GM23338 (cell line): Measurements from ENCODE around the gene MYOF. TPM values are rescaled to one million over a fixed set of nuclear protein-coding genes. Genes with fewer than 3 reads are reported as not detected.

Experiments used
- ATAC-seq: fragments of 200-7000 bp; cut with Tn5 transposase; 3 replicates; pipeline ENCODE4 v1.9.1; 2020
- DNase-seq: peaks from one replicate; pipeline ENCODE4 v3.0.0-alpha.2; 2015; ENCODE audit warnings: low spot score
- H2AFZ ChIP-seq: fragments of 200-600 bp; sonication (generic); 2 replicates; pipeline ENCODE4 v1.8.0; 2016; ENCODE audit warnings: antibody characterized with exemption, mild to moderate bottlenecking, moderate library complexity
- H3F3A ChIP-seq: fragments of 200-600 bp; sonication (generic); replicated peaks from 2 replicates; pipeline ENCODE4 v1.8.0; 2017; ENCODE audit warnings: antibody characterized with exemption, mixed run types, low read depth
- H3K27ac ChIP-seq: fragments of 200-600 bp; sonication (generic); 2 replicates; pipeline ENCODE4 v1.6.1; 2016; ENCODE audit warnings: low read depth
- H3K27me3 ChIP-seq: fragments of 200-600 bp; sonication (generic); 2 replicates; pipeline ENCODE4 v1.8.0; 2016; ENCODE audit warnings: mild to moderate bottlenecking, mixed run types, moderate library complexity; ENCODE audit not compliant: insufficient read depth
- H3K36me3 ChIP-seq: fragments of 200-600 bp; sonication (generic); 2 replicates; pipeline ENCODE4 v1.8.0; 2016; ENCODE audit warnings: mild to moderate bottlenecking; ENCODE audit not compliant: insufficient read depth
- H3K4me1 ChIP-seq: fragments of 200-600 bp; sonication (generic); 2 replicates; pipeline ENCODE4 v1.8.0; 2016; ENCODE audit warnings: mild to moderate bottlenecking, moderate library complexity; ENCODE audit not compliant: insufficient read depth
- H3K4me2 ChIP-seq: fragments of 200-600 bp; sonication (generic); 2 replicates; pipeline ENCODE4 v1.7.1; 2017; ENCODE audit warnings: mixed run types
- H3K4me3 ChIP-seq: fragments of 200-600 bp; sonication (generic); 2 replicates; pipeline ENCODE4 v1.6.1; 2016; ENCODE audit warnings: mixed run types
- H3K79me2 ChIP-seq: fragments of 200-600 bp; sonication (generic); replicated peaks from 2 replicates; pipeline ENCODE4 v1.8.0; 2017; ENCODE audit warnings: mild to moderate bottlenecking; ENCODE audit not compliant: insufficient read depth
- H3K9me2 ChIP-seq: fragments of 200-600 bp; sonication (generic); 2 replicates; pipeline ENCODE4 v1.8.0; 2017; ENCODE audit not compliant: insufficient read depth
- H4K20me1 ChIP-seq: fragments of 200-600 bp; sonication (generic); replicated peaks from 2 replicates; pipeline ENCODE4 v1.8.0; 2017; ENCODE audit warnings: mild to moderate bottlenecking; ENCODE audit not compliant: insufficient read depth
- H3K27ac Mint-ChIP-seq: 2 replicates; pipeline ENCODE4 v1.8.0; 2020; ENCODE audit warnings: inconsistent platforms, mild to moderate bottlenecking, moderate library complexity, mixed read lengths
- H3K27me3 Mint-ChIP-seq: 3 replicates; pipeline ENCODE4 v1.8.0; 2022; ENCODE audit warnings: low read depth, mild to moderate bottlenecking, moderate library complexity, mixed read lengths, inconsistent platforms; ENCODE audit not compliant: insufficient read depth, poor library complexity
- H3K36me3 Mint-ChIP-seq: 3 replicates; pipeline ENCODE4 v1.8.0; 2021; ENCODE audit warnings: low read depth, mild to moderate bottlenecking, inconsistent platforms, moderate library complexity, mixed read lengths
- H3K4me1 Mint-ChIP-seq: 3 replicates; pipeline ENCODE4 v1.8.0; 2020; ENCODE audit warnings: mild to moderate bottlenecking, inconsistent platforms, mixed read lengths
- H3K4me3 Mint-ChIP-seq: 3 replicates; pipeline ENCODE4 v1.8.0; 2021; ENCODE audit warnings: moderate library complexity, mild to moderate bottlenecking, inconsistent platforms, mixed read lengths
- H3K9me3 Mint-ChIP-seq: 3 replicates; pipeline ENCODE4 v1.8.0; 2020; ENCODE audit warnings: moderate library complexity, mild to moderate bottlenecking, inconsistent platforms, mixed read lengths
- CREB1 ChIP-seq: fragments of 250-450 bp; sonication (Bioruptor Pico); IDR thresholded peaks from 2 replicates; pipeline ENCODE4 v1.5.0; 2020; ENCODE audit warnings: low read depth, mild to moderate bottlenecking, moderate library complexity
- CTCF ChIP-seq, 2 experiments: fragments of 200-600 bp in 1 of 2; sonication (generic) in 1 of 2; conservative IDR thresholded peaks; 2 replicates each; pipeline versions ENCODE4 v1.5.1 to v1.6.1; 2016 to 2017; ENCODE audit warnings: antibody characterized with exemption in 2 of 2, low read depth in 2 of 2, mild to moderate bottlenecking in 2 of 2, moderate library complexity in 1 of 2
- ETS1 ChIP-seq: IDR thresholded peaks from 2 replicates; pipeline ENCODE4 v1.6.1; 2016; ENCODE audit warnings: antibody characterized with exemption
- EZH2 ChIP-seq: fragments of 200-600 bp; sonication (generic); IDR thresholded peaks from one replicate; pipeline ENCODE4 v1.8.0; 2017; ENCODE audit warnings: antibody characterized with exemption, mild to moderate bottlenecking, low read depth; ENCODE audit not compliant: unreplicated experiment
- EZH2phosphoT487 ChIP-seq: fragments of 200-600 bp; sonication (generic); IDR thresholded peaks from one replicate; pipeline ENCODE4 v1.8.1; 2018; ENCODE audit warnings: antibody characterized with exemption; ENCODE audit not compliant: unreplicated experiment
- JUNB ChIP-seq: IDR thresholded peaks from one replicate; pipeline ENCODE4 v1.6.1; 2016; ENCODE audit warnings: antibody characterized with exemption; ENCODE audit not compliant: unreplicated experiment
- NANOG ChIP-seq: IDR thresholded peaks from 2 replicates; pipeline ENCODE4 v1.6.1; 2016; ENCODE audit warnings: antibody characterized with exemption, borderline replicate concordance
- POLR2AphosphoS5 ChIP-seq: IDR thresholded peaks from 2 replicates; pipeline ENCODE4 v1.6.1; 2016; ENCODE audit warnings: antibody characterized with exemption, low read depth
- REST ChIP-seq: IDR thresholded peaks from one replicate; pipeline ENCODE4 v1.6.1; 2018; ENCODE audit warnings: antibody characterized with exemption; ENCODE audit not compliant: unreplicated experiment
- STAT1 ChIP-seq: IDR thresholded peaks from one replicate; pipeline ENCODE4 v1.6.1; 2016; ENCODE audit warnings: antibody characterized with exemption; ENCODE audit not compliant: unreplicated experiment
- ZNF114 ChIP-seq: fragments of 250-450 bp; sonication (Bioruptor Pico); IDR thresholded peaks from 2 replicates; pipeline ENCODE4 v1.5.0; 2020; ENCODE audit warnings: mild to moderate bottlenecking, moderate library complexity
- ZNF331 ChIP-seq: fragments of 250-450 bp; sonication (Bioruptor Pico); IDR thresholded peaks from 2 replicates; pipeline ENCODE4 v1.5.0; 2020; ENCODE audit warnings: low read depth, mild to moderate bottlenecking, moderate library complexity
- ZNF462 ChIP-seq: fragments of 250-450 bp; sonication (Bioruptor Pico); IDR thresholded peaks from 2 replicates; pipeline ENCODE4 v1.5.0; 2020; ENCODE audit warnings: mild to moderate bottlenecking, moderate library complexity
- polyA plus RNA-seq: library from polyadenylated mRNA; unstranded; fragments of >200 nt; fragmentation: Nextera tagmentation; extraction: Ambion mirVana; gene quantifications from 2 replicates; pipeline ENCODE4 v1.2.1, GENCODE V29; 2016
- total RNA-seq: library from RNA; depleted of rRNA; stranded (reverse); fragments of >200 nt; shearing (Covaris generic); gene quantifications from 2 replicates; pipeline ENCODE4 v1.2.3, GENCODE V29; 2014

MYOF gene
- total and polyA plus RNA-seq, 2 experiments from 2014 or later = 0.82 to 1.4 TPM

GRCh38 chr10:93403152-93404047, 78.7 kb downstream of the MYOF start:
- H3K27me3 ChIP-seq = no peaks in the 10 kb centered on the region
- no peak for ATAC-seq

More at GRCh38 chr10:93403152-93404047, 78.7 kb downstream of the MYOF start:
- Mint-ChIP-seq H3K4me1 (peaks cover 7% of the 10 kb centered on the region), H3K36me3 (no peaks in the 10 kb centered on the region), H3K4me3 (no peak overlapping the region), H3K27ac (no peak overlapping the region), H3K9me3 (no peaks in the 10 kb centered on the region), H3K27me3 (no peaks in the 10 kb centered on the region)
- Histone ChIP-seq H3K79me2 (no peaks in the 10 kb centered on the region), H3K36me3 (no peaks in the 10 kb centered on the region), H3F3A (no peaks in the 10 kb centered on the region), H3K27ac (no peak overlapping the region), H3K4me1 (0 out of 2 replicates have a peak, but pooled peaks cover 3% of the 10 kb centered on the region), H3K4me3 (no peak overlapping the region), H2AFZ (0 out of 2 replicates have a peak overlapping the region, but pooled peaks have one; percentile 38), H3K9me2 (no peaks in the 10 kb centered on the region), H4K20me1 (no peaks in the 10 kb centered on the region), H3K4me2 (no peak overlapping the region)
- TF ChIP-seq POLR2AphosphoS5 = no peak
- no peak for TF ChIP-seq CREB1 (CRISPR knock-in tag)
- TF ChIP-seq ETS1 = no peak
- TF ChIP-seq EZH2phosphoT487 = no peak
- TF ChIP-seq NANOG = no peak
- no peak for TF ChIP-seq EZH2
- TF ChIP-seq ZNF462 (CRISPR knock-in tag) = no peak
- no peak for TF ChIP-seq STAT1
- TF ChIP-seq REST = no peak
- TF ChIP-seq CTCF (conservative IDR thresholded peaks at IDR 0.05; ENCODE audit: low read depth in 2 of 2) = no peak
- TF ChIP-seq JUNB = no peak
- no peak for TF ChIP-seq ZNF331 (CRISPR knock-in tag)
- no peak for TF ChIP-seq ZNF114 (CRISPR knock-in tag)
- DNase-seq = no peak
